Psoas muscle (tissue), 8 donors: ENCODE results near the gene AHRR. TPM values are rescaled to one million over a fixed set of nuclear protein-coding genes. Genes with fewer than 3 reads are reported as not detected.

Experiments used
- ATAC-seq, 4 donors: fragments of 200-7000 bp; cut with Tn5 transposase; one replicate each; pipeline ENCODE4 v1.9.1; 2020; ENCODE audit warnings: moderate library complexity in 3 of 4, mild to moderate bottlenecking in 2 of 4
- DNase-seq, 2 donors: peaks; one replicate each; pipeline ENCODE4 v3.0.0-alpha.2; 2020
- H3K27ac ChIP-seq: fragments of 200-600 bp; one replicate; pipeline ENCODE4 v1.8.0; 2022
- H3K27me3 ChIP-seq, 3 donors: fragments of 200-600 bp in 1 of 3; one replicate each; pipeline versions ENCODE4 v1.6.1 to v1.8.0; 2013 to 2022; ENCODE audit warnings: low read length in 2 of 3, mild to moderate bottlenecking in 2 of 3, moderate library complexity in 1 of 3; ENCODE audit not compliant: insufficient read depth in 3 of 3
- H3K36me3 ChIP-seq, 2 donors: fragments of 200-600 bp in 1 of 2; one replicate each; pipeline versions ENCODE4 v1.6.1 to v1.8.0; 2013 to 2022; ENCODE audit warnings: low read depth in 1 of 2, mild to moderate bottlenecking in 1 of 2, moderate library complexity in 1 of 2; ENCODE audit not compliant: insufficient read depth in 1 of 2
- H3K4me1 ChIP-seq: fragments of 200-600 bp; one replicate; pipeline ENCODE4 v1.8.0; 2022
- H3K4me3 ChIP-seq: fragments of 200-600 bp; one replicate; pipeline ENCODE4 v1.8.0; 2022; ENCODE audit warnings: mild to moderate bottlenecking
- H3K9me3 ChIP-seq: fragments of 200-600 bp; one replicate; pipeline ENCODE4 v1.8.0; 2022
- WGBS, 3 donors: extraction: QIAGEN DNeasy Blood & Tissue Kit; methylation state at CpG; one replicate each; pipeline versions ENCODE4 v1.1.6 to v1.1.7; 2013; 5-methylcytosine and 5-hydroxymethylcytosine counted together
- intact Hi-C, 2 donors: fragments of 100-400 bp; cut with DNase I; formaldehyde crosslinking; loops; one replicate each; pipeline versions ENCODE4 v1.11.0 to v1.14.2; 2022
- polyA plus RNA-seq, 3 donors: library from polyadenylated mRNA; stranded (reverse); fragments of 200-250 nt; gene quantifications; one replicate each; pipeline ENCODE4 v1.2.3, GENCODE V29; 2013
- total RNA-seq, 4 donors: library from RNA; stranded (reverse); fragmentation: NEBNext Ultra II Directional in 2 of 4; extraction: Animal tissue kit (Norgen Biotek cat#: 25700) in 2 of 4; gene quantifications; one replicate each; pipeline versions ENCODE4 v1.2.1 to v1.2.4, GENCODE V29; 2021 to 2023
- TF ChIP-seq, protein P1 (sequence below): fragments of 200-600 bp; IDR thresholded peaks from one replicate; pipeline ENCODE4 v1.8.0; 2022; ENCODE audit warnings: antibody characterized with exemption
- donor health status: healthy with polysubstance abuse.
- donor health status: DM: no; HTN: no; CAD: no; lungs with moderate emphysema.
- donor health status: Bipolar disorder and iron deficiency.
- donor health status: healthy.
- donor health status: DM: yes; HTN: yes; CAD: no.
- donor health status: DM: no; HTN: no; CAD: no.
- donor health status: DM: no; HTN: no; CAD: no.
- donor health status: DM: yes; HTN: yes; CAD: no.

AHRR gene
- total and polyA plus RNA-seq, 7 donors: 0.10 to 7.4 (median 0.45) TPM

DNA sequence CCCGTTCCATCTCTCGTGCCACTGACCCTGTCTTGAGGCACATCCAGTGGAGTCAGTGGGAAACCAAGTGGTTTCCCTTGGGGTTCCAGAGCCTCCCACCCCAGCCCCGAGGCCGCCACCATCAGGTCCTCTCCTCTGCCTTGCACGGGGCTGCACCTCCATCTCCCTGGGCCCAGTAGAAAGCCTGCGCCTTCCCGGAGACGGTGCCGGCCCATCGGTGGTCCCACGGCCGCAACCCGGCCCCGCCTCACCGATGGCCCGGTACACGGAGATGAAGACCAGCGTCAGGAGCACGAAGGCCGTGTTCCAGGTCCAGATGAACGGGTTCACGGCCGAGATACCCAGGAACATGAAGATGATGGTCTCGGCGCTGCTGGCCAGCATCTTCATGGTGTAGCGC lies 161.5 kb downstream of the AHRR start:
- Histone ChIP-seq H3K27me3 (peaks cover 0 to 79% (median 15%) of the 10 kb centered on the region in 3 donors), H3K27ac (no peak overlapping the region), H3K36me3 (no peaks in the 10 kb centered on the region), H3K9me3 (no peaks in the 10 kb centered on the region), H3K4me1 (no peaks in the 10 kb centered on the region), H3K4me3 (no peak overlapping the region)
- intact Hi-C loops: no loop called here
- no peak for DNase-seq
- TF ChIP-seq, protein P1, sequence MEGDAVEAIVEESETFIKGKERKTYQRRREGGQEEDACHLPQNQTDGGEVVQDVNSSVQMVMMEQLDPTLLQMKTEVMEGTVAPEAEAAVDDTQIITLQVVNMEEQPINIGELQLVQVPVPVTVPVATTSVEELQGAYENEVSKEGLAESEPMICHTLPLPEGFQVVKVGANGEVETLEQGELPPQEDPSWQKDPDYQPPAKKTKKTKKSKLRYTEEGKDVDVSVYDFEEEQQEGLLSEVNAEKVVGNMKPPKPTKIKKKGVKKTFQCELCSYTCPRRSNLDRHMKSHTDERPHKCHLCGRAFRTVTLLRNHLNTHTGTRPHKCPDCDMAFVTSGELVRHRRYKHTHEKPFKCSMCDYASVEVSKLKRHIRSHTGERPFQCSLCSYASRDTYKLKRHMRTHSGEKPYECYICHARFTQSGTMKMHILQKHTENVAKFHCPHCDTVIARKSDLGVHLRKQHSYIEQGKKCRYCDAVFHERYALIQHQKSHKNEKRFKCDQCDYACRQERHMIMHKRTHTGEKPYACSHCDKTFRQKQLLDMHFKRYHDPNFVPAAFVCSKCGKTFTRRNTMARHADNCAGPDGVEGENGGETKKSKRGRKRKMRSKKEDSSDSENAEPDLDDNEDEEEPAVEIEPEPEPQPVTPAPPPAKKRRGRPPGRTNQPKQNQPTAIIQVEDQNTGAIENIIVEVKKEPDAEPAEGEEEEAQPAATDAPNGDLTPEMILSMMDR: no peak
- WGBS, 3 donors: 87 to 91% (median 89%) methylated on average over 26 of the region's 26 CpGs
- ATAC-seq: no peak

DNA sequence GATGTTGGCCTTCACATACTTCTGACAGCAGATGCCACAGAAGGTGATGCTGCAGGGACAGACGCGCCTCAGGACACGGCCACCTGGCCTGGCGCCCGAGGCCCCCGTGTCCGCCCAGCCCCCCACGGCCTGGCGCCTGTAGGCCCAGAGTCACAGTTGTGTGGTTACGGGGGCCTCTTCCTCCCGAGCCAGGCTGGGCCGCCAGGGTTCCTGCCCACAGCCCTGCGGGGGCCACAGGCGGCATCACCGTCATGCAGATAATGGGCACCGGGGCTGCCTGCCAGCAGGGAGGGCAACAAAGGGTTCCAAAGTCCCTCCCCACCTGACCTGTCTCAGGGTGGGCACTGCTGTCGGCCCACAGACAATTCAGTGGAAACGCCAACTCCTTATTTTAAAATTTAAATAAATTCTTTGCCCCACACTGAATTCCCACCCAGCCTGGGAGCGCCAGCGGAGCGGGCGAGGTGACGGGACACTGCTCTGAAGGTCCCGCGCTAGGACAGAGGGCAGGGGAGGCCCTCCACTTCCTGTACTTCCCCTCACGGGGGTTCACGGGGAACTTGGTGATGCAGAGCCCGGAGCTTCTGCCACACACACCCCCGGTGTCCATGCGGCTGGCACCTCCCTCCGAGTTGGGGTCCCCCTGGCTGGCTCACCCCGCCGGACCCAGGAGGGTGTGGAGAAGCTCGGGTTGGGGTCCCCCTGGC lies 162.1 kb downstream of the AHRR start:
- no peaks in the 10 kb centered on the region for H3K36me3 ChIP-seq
- H3K27me3 ChIP-seq: peaks cover 0 to 79% (median 16%) of the 10 kb centered on the region in 3 donors
- intact Hi-C loops: no loop called here
- ATAC-seq: no peak
- no peak for DNase-seq
- H3K9me3 ChIP-seq: no peaks in the 10 kb centered on the region
- no peak overlapping the region for H3K4me3 ChIP-seq
- H3K27ac ChIP-seq: no peak overlapping the region
- TF ChIP-seq, protein P1: no peak
- no peaks in the 10 kb centered on the region for H3K4me1 ChIP-seq
- 78 to 83% (median 80%) methylated on average over 32 to 34 of the region's 34 CpGs for WGBS, 3 donors

GRCh38 chr5:484556-484955 lies 163.0 kb downstream of the AHRR start:
- H3K4me1 ChIP-seq: no peaks in the 10 kb centered on the region
- intact Hi-C loops: no loop called here
- ATAC-seq (no peak), DNase-seq (no peak)
- H3K9me3 ChIP-seq: no peaks in the 10 kb centered on the region
- TF ChIP-seq, protein P1: no peak
- no peaks in the 10 kb centered on the region for H3K36me3 ChIP-seq
- H3K27me3 ChIP-seq: peaks cover 0 to 79% (median 8%) of the 10 kb centered on the region in 3 donors
- no peak overlapping the region for H3K4me3 ChIP-seq
- 86 to 87% (median 86%) methylated on average over 20 to 24 of the region's 24 CpGs for WGBS, 3 donors
- no peak overlapping the region for H3K27ac ChIP-seq

DNA sequence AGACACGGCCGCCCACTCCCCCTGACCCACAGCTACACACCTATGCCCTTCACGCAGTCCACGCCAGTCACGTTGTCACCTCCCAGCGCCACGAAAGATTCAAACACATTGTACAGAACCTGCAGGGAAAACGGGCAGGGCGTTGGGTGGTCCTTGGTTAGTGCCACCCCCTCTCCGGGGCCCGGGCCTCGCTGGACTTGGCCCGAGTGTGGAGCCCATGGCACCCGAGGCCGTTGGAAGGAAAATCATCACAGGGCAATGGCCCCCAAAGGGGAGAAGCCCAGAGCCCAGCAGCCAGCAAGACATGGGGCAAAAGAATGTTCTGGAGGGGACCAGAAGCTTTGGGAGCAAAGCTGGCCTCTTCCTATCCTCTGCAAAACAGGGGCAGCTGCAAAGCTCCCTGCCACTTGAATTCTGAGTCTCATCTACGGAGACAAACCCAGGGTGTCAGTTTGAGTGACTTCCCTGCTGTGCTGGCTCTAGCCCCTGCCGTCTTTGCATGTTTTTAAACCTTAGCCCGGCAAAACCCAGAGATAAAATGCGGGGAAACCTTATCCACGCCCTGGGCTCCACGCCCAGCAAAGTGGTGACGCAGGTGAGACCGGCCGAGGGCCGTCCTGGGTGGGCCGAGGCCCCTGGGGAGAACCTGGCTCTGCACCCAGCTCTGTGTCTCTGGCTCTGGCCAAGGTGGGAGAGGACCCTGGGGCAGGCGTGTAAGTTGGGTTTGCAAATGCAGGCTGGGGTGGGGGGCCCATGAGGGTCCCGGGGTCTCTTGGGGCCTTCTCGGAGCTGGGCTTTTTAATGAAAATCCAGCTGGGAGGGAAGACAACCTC lies 163.8 kb downstream of the AHRR start:
- H3K27me3 ChIP-seq: peaks cover 0 to 79% (median 5%) of the 10 kb centered on the region in 3 donors
- no peak overlapping the region for H3K4me3 ChIP-seq
- ATAC-seq: no peak
- TF ChIP-seq, protein P1: no peak
- no peaks in the 10 kb centered on the region for H3K36me3 ChIP-seq
- H3K9me3 ChIP-seq: no peaks in the 10 kb centered on the region
- no peaks in the 10 kb centered on the region for H3K4me1 ChIP-seq
- no peak for DNase-seq
- no peak overlapping the region for H3K27ac ChIP-seq
- intact Hi-C loops: no loop called here
- WGBS, 3 donors: 62 to 69% (median 63%) methylated on average over 29 of the region's 29 CpGs
